ENCODE results near the gene DBN1. TPM values are rescaled to one million over a fixed set of nuclear protein-coding genes. Genes with fewer than 3 reads are reported as not detected.

DBN1 gene
- total and polyA plus RNA-seq, 9 donors = 18.4 to 91.6 (median 55.7) TPM

DNA sequence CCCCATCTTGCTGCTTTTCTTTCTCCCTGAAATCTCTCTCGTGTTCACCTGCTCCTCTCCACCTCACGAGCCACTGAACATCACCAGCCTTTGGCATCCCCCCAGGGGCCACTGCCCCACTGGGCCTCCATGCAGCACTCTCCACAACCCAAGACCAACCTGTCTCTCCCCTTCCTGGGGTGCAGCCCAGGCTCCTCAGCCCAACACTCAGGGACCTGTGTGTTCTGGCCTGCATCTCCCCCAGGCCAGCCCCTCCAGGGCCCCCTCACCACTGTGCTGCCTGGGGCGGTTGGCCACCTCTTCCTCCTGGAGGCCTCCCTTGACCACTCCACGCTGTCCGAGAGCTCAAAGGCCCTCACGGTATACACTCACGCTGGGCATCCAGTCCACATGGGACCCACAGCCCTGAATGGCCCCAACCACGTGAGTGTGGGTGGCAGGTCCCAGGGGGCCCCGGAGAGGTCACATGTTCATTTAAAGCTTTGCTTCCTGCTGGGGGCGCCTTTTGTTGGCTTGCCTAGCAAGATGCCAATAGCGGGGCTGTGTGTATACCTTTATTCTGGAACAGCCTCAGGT, 36.6 kb upstream of the DBN1 start:
- H3K27ac ChIP-seq = no peak overlapping the region
- H3K9me3 ChIP-seq = no peaks in the 10 kb centered on the region
- WGBS, 3 donors = 70 to 75% (median 72%) methylated on average over 11 of the region's 11 CpGs
- TF ChIP-seq, protein P1, sequence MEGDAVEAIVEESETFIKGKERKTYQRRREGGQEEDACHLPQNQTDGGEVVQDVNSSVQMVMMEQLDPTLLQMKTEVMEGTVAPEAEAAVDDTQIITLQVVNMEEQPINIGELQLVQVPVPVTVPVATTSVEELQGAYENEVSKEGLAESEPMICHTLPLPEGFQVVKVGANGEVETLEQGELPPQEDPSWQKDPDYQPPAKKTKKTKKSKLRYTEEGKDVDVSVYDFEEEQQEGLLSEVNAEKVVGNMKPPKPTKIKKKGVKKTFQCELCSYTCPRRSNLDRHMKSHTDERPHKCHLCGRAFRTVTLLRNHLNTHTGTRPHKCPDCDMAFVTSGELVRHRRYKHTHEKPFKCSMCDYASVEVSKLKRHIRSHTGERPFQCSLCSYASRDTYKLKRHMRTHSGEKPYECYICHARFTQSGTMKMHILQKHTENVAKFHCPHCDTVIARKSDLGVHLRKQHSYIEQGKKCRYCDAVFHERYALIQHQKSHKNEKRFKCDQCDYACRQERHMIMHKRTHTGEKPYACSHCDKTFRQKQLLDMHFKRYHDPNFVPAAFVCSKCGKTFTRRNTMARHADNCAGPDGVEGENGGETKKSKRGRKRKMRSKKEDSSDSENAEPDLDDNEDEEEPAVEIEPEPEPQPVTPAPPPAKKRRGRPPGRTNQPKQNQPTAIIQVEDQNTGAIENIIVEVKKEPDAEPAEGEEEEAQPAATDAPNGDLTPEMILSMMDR (IDR thresholded peaks at IDR 0.05) = no peak
- no peak for TF ChIP-seq EP300 (IDR thresholded peaks at IDR 0.05)
- TF ChIP-seq POLR2A (IDR thresholded peaks at IDR 0.05) = no peak
- no peaks in the 10 kb centered on the region for H3K4me1 ChIP-seq (ENCODE audit: insufficient read depth)
- intact Hi-C loops (cut with DNase I) = loop anchor here in 1 of 4 donors (10.0 kb wide), 1 partner anchor 195 kb away; the partner anchor contains the start of gene MXD3
- H3K36me3 ChIP-seq = no peaks in the 10 kb centered on the region
- no peak for DNase-seq
- H3K27me3 ChIP-seq = no peaks in the 10 kb centered on the region
- no peak overlapping the region for H3K4me3 ChIP-seq

DNA sequence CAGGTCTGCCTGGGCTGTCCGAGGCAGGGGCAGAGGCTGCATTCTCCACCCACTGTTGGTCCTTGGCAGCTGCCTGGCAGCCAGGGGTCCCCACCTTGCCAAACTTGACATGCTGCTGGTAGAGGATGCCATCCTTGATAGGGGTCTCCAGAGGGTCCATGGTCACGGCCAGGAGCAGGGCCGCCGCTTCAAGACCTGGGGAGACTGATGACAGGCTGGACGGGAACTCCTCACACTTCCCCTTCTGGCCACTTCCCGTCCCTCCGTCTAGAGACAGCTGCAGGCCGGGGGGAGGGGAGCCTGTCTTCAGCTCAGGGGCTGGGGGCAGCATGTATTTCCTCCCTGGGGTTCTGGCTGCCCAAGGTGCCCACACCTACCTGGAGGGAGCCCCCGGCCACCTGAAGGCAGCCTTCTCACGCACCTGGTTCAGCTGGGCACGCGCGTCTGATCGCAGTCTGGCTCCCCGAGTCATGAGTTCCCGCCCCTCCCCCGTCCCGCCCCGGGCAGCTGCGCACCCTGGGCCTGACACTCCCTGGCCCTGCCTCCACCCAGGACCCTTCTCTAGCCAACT, 36.0 kb upstream of the DBN1 start, which contains the start of gene DOK3:
Gene DOK3 (minus strand): TSS at position 446 of the 571 bp plus-strand sequence. CDS start 286 bp downstream, at position 160.
- peak in 1 of 5 donors; percentile 30 for DNase-seq
- no peaks in the 10 kb centered on the region for H3K27me3 ChIP-seq
- intact Hi-C loops (cut with DNase I) = loop anchor here in 1 of 4 donors (10.0 kb wide), 1 partner anchor 195 kb away; the partner anchor contains the start of gene MXD3
- H3K27ac ChIP-seq = no peak within 1 kb of the TSS
- no peak for TF ChIP-seq POLR2A (IDR thresholded peaks at IDR 0.05)
- TF ChIP-seq, protein P1 (IDR thresholded peaks at IDR 0.05) = no peak
- WGBS, 3 donors = 18 to 36% (median 34%) methylated on average over 19 to 20 of the region's 20 CpGs
- no peaks in the 10 kb centered on the region for H3K9me3 ChIP-seq
- H3K4me1 ChIP-seq (ENCODE audit: insufficient read depth) = no peaks in the 10 kb centered on the region
- no peaks in the 10 kb centered on the region for H3K36me3 ChIP-seq
- H3K4me3 ChIP-seq = no peak within 1 kb of the TSS

DNA sequence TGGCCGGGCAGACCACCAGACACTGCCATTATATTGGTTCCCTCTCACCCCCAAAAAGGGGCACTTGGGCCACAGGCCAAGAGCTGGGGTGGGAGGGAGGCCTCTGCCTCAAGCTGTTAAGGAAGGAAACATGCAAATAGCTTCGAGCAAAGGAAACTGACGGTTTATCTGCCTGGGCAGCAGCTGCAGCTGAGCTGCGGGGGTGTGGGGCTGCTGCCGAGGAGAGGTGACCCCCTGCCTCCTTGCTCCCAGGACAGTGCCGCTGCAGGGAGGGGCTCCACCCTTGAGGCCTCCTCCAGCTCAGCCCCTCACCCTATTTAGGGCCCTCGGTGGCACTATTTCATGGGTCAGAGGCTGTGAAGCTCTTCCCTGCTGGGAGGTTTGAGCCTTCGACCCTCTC, 35.4 kb upstream of the DBN1 start:
- H3K27ac ChIP-seq = no peak overlapping the region
- H3K4me1 ChIP-seq (ENCODE audit: insufficient read depth) = no peaks in the 10 kb centered on the region
- 22 to 30% (median 23%) methylated on average over 8 of the region's 8 CpGs for WGBS, 3 donors
- DNase-seq = no peak
- no peaks in the 10 kb centered on the region for H3K9me3 ChIP-seq
- intact Hi-C loops (cut with DNase I) = loop anchor here in 1 of 4 donors (10.0 kb wide), 1 partner anchor 194 kb away; the partner anchor contains the start of gene MXD3
- H3K27me3 ChIP-seq = no peaks in the 10 kb centered on the region
- H3K4me3 ChIP-seq = no peak overlapping the region
- H3K36me3 ChIP-seq = no peaks in the 10 kb centered on the region
- TF ChIP-seq POLR2A (IDR thresholded peaks at IDR 0.05) (no peak), EP300 (IDR thresholded peaks at IDR 0.05) (no peak)
- TF ChIP-seq, protein P1 (IDR thresholded peaks at IDR 0.05) = no peak

DNA sequence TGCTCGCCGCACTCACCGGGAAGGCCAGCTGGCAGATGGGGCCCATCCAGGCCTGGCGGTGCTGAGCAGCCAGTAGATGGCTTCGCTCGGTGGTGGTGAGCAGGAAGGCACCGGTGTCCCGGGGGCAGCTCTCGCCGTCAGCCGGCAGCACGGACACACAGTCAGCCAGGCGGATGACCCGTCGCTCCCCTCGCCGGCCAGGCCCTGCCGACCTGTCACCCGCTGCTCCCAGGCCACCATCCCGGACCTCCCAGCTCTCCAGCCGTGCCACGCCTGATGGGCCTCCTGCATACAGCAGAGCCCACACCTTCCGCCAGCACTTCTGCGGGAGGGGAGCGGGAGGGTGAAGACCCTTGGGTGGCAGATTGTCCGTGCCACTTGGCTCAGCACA, 34.8 kb upstream of the DBN1 start:
- TF ChIP-seq, protein P1 (IDR thresholded peaks at IDR 0.05) = no peak
- TF ChIP-seq POLR2A (IDR thresholded peaks at IDR 0.05) = no peak
- TF ChIP-seq EP300 (IDR thresholded peaks at IDR 0.05) = no peak
- H3K9me3 ChIP-seq = no peaks in the 10 kb centered on the region
- H3K4me3 ChIP-seq = no peak overlapping the region

More for the DNA sequence above, 34.8 kb upstream of the DBN1 start:
- Histone ChIP-seq H3K27me3 (no peaks in the 10 kb centered on the region), H3K4me1 (ENCODE audit: insufficient read depth) (no peaks in the 10 kb centered on the region), H3K27ac (no peak overlapping the region), H3K36me3 (no peaks in the 10 kb centered on the region)
- 88 to 96% (median 89%) methylated on average over 20 to 26 of the region's 26 CpGs for WGBS, 3 donors
- intact Hi-C loops (cut with DNase I) = loop anchor here in 1 of 4 donors (10.0 kb wide), 1 partner anchor 193 kb away; the partner anchor contains the start of gene MXD3
- no peak for DNase-seq

Measured in ovary (tissue), 9 donors.